ENCODE data around the gene ADAR.

The ADAR gene

DNA sequence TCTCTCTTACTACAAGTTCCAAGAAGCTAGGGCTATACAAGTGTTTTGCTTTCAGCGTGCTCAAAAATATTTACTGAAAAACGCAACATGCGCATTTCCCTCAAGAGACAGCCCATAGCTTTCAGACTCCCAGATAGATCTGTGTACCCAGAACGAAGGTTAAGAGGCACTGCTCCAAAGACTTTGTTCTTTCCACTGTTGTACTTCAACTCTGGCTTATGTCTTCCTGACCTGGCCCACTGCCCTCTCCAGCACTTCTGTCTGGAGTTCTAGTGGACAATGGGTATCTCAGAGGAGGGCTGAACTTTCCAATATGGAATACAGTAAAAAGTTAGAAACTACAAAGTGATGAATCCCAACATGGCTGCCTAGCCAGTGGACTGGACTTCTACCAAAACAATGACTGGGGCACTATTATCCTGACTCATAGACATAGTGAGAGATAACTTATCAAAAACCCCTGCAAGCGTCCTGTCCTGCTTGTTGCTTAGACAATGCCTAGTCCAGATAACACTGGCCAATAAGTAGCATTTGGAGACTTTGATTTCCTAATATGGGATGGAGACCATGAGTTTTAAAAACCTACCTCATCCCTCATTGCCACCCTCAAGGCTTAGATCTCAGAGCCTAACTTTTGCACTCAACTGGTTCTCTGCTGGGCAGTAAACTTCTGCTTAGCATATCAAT lies 8.8 kb upstream of the ADAR start:
- DNase-seq: no peak

DNA sequence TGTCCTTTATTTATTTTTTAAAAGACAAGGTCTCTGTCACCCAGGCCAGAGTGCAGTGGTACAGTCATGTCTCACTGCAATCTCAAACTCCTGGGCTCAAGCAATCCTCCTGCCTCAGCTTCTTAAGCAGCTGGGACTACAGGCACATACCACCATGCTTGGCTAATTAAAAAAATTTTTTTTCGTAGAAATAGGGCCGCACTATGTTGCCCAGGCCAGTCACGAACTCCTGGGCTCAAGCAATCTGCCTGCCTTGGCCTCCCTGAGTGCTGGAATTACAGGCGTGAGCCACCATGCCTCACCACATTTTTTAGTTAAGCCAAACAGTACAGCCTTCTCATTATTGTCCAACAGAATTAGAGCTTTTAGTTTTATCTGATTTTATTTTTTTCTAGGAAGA lies 7.4 kb upstream of the ADAR start:
- no peak for DNase-seq

DNA sequence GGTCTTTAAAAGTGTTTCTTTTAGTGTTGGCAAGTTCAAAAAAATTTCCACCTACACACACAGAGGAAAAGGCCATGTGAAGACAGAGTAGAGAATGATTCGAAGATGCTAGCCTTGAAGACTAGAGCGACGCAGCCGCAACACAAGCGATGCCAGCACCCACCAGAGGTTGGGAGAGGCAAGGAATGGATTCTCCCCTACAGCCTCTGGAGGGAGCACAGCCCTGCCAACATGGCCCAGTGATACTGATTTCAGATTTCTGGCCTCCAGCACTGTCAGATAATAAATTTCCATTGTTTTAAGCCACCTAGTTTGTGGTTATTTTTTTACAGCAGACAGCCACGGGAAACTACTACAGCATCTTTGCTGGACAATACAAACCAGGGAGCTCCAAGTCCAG lies 6.9 kb upstream of the ADAR start:
- no peak for DNase-seq

DNA sequence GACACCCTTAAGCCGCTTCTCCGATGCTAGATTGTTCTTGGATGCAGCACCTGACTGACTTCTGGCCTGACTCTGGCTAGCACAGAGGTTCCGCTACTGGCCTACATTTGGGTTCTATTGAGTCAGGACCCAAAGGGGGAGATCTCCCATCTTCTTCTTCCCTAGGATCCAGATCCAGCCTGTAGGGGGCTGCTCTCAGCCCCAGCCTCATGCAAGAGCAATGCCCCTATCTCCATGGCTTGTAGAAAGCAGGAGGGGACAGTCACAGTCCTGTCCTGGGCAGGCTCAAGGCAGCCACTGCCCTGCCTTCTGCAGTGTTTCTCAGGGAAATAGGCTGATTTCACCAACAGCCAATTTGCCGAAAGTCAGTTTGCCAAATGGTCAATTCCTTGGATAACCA lies 6.3 kb upstream of the ADAR start:
- no peak for DNase-seq

DNA sequence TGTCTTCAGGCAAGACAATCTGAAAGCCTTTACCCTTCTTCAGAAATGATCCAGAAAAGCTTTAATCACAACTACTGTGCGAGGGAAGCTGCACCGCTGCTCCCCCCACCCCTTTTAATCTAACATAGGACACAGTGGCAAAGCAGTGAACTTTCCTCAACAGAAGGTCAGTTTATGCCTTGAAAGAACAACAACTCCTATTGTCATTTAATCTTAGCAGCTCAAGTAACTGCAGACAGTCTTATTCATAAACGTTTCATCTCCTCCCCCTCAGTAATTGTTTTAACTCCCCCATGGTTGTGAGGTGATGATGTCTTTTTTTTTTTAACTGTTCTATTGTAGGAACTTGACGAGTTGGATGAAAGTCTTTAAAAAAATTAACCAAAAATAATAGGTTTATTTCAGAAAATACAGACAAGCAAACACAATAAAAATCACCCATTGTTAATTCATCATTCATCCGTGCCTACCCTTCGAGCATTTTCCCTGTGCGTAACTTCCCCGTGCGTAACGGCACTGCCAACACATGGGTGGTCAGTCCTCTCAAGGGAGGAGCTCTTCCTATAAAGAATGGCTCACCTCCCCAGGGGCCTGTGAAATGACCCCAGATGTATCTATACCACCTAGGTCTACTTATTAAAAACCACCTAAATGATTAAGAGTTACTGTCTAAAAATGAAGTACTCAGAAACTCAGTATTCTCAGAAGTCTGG lies 3.3 kb upstream of the ADAR start:
- no peak for DNase-seq

DNA sequence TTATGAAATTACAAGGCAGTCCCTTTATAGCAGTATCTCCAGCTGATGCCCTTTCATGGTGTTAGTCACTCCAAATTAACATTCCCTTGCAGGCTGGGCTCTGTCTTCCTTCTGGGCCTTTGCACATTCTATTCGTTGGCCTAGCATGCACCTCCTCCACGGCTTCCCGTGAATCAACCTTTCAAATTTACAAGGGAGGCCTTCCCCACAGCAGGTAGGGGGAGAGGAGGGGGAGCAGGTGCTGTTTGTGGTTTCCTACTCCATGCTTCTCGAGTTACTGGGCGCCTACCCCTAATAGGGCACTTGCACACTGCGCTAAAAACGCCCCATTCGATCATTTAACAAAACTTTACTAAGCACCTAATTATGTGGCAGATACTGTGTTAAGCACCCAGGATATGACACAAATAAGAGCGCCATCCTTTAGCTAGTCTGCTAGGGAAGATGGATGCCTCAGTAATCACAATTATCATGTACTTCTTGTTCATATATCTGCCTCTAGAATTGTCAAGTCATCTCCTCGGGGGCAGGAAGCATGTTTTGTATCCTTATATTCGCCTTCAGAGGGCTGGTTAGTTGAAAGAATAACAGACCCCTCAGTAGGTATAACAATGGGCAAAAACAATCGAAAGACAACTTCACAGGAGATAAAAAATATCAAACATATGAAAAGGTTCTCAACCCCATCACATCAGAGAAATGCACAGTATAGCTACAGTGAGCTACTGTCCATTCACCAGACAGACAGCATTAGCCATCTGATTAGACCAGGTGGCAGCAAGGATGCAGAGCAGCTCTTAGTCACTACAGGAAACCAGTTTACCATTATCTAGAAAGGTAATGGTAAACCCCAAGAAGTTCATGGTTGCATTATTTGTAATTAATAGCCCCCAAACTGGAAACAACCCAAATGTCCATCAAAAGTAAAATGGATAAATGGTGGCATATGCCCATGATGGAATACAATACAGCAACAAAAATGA lies 1.7 kb upstream of the ADAR start:
- DNase-seq: peak; percentile 47

DNA sequence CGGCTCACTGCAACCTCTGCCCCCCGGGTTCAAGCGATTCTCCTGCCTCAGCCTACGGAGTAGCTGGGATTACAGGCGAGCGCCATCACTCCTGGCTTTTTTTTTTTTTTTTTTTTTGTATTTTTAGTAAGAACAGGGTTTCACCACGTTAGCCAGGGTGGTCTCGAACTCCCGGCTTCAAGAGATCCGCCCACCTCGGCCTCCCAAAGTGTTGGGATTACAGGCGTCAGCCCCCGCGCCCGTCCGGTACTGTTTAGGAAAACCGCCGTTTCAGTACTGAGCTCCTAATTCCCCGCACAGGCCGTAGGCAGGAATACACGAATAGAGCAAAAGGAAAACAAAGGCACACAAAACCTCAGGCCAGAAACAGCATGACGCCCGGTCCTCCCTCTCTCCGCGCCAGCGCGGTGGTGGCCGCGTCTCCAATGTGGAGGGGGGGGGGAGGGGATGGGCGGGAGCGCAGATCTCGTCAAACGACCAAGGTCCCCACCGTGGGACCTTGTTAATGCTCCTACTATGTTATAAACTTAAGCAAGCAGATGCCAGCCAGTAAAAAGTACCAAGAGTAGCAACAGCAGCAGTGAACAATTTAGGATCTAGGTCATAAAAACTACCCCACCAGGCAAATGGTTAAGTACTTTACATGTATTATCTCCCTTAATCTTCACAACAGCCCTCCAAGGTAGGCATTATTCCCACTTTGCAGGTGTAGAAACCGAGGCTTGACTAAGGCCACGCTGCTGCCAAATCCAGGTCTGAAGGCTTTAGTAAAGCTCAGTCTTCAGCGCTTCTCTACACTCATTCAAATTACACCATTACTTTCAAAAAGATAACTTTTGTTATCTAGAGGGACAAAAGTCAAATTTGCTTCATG lies 648 bp upstream of the ADAR start:
- DNase-seq: peak; percentile 19

DNA sequence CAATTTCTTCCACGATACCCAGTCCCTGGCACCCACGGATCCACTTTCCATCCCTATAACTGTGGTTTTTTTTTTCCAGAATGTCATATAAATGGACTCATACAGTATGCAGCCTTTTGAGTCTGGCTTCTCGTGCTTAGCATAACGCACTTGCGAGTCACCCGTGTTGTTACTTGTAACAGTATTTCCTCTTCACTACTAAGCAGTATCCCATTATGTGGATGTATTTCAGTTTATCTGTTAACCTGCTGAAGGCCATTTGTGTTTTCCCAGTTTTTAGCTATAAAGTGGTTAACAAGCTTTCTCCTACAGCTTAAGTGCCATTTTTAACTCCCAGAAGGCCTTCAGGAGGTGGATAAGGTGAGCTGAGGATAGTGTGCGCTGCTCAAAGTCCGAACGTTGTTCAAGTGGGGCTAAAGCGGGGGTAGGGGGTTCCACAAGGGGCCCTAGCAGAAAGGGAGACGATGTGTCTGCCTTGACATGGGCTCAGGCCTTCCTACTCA lies 829 bp downstream of the ADAR start:
- no peak for DNase-seq

DNA sequence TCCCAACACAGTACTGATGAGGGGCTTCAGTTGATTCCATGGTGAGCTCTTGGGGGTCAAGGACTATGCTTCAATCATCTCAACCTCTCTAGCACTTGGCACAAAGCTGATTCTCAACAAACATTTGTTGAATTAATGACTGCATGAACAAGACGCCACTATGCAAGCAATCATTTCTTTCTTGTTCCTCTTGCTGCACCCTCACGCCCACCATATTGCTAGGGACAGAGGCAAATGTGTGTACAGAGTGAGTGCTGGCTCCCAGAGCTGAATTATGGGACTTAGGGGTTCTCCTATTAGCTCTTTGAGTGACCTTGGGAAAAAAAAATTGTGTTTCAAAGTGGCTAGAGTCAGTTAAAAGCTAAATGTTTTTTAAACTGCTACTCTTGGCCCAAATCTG lies 2.5 kb downstream of the ADAR start:
- DNase-seq: no peak

DNA sequence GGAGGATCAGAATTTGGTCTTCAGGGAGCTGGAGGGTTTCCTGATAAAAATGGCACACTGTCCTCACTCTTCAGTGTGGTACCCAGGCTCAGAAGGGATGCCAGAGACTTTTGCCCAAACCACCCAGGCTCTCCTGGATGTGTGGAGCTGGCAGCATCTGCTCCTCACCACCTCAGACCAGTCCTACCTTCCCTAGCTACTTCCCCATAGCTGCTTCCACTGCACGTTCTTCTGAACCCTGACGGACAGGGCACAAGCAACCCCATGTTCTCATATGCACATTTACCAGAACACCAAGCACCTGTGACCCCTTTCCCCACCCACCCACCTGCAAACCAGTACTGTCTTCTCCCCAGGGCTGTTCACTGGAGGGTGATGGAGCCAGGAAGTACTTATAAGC lies 4.7 kb downstream of the ADAR start:
- no peak for DNase-seq

DNA sequence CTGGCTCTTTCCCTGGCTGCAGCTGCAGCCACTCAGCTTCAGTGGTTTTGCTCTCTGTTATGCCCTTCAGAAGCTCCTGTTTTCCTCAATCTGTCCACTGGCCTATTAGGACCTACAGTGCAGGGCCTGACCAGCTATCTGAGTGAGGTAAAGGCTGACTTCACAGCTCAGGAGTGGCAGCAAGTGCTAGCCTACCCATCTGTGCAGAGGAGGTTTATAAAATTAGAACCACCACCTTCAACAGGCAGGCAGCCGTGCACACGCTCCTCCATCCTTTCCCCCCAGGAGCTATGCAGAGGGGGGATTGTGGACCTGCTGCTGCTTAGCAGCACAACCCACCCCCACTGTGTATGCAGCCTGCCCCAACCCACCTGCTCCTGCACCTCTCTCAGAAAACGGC lies 8.3 kb downstream of the ADAR start:
- DNase-seq: no peak

DNA sequence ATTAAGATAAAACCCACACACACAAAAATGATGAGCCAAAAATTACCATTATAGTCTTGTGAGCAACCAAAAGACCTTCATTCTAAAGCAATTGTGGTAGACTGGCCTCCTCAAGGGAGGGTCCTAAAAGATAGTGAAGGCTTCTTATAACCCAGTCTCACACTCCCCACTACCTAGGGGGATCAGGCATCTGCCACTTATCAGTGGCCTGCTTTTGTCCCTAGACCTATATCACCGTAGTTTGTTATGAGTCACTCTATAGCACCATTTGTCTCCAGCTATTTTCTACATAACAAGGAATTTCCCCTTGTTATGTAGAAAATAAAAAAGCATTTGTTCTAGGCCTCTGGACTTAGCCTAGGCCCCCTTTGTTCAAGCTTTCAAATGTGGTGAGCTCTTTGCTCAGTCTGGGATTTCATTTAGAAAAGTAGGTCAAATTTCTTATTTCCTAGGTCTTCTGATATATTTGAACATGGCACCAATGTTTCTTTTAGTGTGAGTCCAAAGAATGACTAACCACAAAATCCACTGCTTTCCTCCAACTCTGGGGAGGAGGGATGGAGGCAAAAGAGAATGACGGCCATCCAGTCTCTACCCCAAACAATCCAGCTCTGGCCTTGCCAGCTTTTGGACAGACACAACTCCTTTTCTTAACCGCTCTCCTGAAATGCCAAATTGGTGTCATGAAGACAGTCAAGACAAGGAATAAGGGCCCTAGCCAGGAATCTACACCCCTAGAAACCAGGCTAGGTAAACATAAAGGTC lies 8.9 kb downstream of the ADAR start:
- no peak for DNase-seq

DNA sequence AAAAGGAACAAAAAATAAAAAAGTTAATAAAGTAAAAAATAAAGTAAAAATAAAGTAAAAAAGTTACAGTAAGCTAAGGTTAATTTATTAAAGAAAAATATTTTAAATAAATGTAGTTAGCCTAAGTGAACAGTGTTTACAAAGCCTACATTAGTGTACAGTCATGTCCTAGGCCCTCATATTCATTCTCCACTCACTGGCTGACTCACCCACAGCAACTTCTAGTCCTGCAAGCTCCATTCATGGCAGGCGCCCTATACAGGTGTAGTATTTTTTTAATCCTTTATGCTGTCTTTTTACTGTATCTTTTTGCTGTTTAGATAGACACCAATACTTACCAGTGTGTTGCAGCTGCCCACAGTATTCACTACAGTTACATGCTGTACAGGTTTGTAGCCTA lies 12.4 kb downstream of the ADAR start:
- no peak for DNase-seq

DNA sequence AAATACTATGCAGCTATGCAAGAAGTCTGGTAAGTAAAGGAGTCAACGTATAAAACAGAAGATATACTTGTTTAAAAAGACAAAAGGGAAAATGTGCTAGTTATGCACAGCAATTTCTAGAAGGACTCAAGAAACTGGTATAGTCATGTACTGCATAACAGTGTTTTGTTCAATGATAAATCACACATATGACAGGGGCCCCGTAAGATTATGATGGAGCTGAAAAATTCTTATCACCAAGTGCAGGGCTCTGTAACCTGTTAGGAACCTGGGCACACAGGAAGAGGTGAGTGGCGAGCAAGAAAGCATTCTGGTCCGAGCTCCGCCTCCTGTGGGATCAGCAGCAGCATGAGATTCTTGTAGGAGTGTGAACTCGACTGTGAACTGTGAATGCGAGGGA lies 13.2 kb downstream of the ADAR start:
- DNase-seq: no peak

DNA sequence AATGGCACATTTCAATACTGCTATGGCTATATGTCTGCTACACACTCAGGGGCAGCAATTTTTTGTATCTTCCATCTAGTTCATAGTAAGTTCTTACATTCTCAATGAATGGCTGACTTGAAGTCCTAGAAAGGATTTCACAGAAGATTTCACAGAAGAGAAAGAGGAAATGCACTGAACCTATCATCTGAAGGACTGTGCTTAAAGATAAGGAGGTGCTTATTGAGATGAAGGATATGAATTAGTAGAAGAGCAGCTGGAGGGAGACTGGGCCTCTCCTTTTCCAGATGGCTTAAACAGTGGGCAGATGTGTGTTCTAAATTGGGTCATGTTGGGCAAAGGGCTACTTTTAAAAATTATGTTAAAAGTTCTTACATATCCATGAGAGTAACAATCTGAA lies 14.6 kb downstream of the ADAR start:
- DNase-seq: no peak

DNA sequence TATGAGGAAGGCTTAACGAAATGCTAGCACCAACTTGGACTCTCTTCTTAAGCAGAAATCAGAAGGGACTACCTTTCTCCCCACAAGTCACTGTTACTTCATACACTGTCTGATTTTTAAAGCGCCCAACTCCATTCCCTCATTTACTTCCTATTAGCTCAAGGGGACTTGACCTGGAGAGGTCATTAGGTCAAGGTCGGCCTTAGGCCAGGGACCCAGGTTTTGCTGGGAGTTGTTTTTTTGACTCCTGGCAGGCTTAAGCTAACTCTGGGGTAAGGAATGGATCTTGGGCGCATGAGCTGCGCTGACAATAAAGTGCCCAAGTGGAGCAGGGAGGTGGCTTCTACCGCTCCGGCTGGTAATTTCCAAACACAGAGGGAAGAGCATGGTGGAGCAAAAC lies 16.8 kb downstream of the ADAR start:
- DNase-seq: no peak

DNA sequence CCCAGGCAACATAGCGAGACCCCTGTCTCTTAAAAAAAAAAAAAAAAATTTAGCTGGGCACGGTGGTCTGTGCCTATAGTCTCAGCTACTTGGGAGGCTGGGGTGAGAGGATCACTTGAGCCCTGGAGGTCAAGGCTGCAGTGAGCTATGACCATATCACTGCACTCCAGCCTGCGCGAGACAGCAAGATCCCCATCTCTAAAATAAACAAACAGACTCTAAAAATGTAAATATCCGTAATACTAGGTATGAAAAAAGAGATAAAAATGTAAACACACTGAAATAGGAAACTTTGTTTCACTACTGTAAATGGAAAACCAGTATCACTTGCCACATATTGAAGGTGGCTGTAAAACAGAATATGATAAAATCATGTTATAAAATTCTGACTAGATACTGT lies 17.2 kb downstream of the ADAR start:
- no peak for DNase-seq

DNA sequence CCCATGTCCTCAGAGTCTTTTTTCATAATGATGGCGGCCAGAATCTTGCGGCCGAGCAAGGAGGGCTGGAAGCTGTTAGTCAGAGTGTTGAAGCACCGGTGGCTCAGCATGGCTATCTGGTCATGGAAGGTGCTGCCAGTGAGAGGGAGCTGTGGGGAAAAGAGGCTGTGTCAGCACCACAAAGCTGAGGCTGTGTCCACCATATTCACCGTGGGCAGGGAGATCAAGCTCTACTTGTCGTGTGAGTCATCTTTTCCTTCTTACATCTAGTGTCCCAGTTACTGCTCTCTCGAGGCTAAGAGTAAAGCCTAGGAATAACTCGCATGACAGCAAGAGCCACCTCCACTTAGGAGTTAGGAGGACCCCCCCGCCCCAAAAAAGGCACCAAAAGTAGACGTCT lies 18.2 kb downstream of the ADAR start:
- no peak for DNase-seq

DNA sequence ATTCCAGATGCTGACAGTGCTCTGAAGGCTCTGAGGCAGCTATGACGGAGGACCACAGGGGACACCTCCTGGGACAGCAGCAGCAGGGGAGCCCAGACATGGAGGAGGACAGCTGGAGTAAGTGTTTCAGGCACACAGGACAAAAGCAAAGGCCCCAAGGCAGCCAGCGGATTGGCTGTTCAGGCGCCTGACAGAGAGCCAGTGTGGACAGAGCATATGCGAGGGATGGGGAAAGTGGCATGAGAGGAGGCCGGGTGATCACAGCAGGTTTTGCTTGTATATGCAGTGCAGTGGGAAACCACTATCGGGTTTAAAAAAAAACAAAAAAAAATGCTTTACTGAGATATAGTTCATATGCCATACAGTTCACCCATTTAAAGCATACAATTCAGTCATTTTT lies 21.3 kb downstream of the ADAR start:
- DNase-seq: no peak

DNA sequence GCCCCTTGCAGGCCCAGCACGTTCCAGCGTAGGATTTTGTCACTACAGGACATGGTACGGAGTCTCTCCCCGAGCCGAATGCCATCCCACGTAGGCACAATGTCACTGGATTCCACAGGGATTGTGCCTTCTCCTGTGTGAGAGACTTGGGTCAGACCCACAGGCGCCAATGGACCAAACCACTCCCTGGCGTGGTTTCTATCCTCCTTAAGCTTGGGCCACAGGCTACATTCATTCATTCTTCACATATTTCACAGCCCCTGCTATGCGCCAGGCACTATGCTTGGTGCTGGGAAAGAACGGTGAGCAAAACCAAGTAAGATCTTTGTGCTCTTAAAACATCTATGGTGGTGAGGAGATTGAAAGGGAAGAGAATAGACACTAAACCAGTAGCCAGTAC lies 21.8 kb downstream of the ADAR start:
- no peak for DNase-seq

DNA sequence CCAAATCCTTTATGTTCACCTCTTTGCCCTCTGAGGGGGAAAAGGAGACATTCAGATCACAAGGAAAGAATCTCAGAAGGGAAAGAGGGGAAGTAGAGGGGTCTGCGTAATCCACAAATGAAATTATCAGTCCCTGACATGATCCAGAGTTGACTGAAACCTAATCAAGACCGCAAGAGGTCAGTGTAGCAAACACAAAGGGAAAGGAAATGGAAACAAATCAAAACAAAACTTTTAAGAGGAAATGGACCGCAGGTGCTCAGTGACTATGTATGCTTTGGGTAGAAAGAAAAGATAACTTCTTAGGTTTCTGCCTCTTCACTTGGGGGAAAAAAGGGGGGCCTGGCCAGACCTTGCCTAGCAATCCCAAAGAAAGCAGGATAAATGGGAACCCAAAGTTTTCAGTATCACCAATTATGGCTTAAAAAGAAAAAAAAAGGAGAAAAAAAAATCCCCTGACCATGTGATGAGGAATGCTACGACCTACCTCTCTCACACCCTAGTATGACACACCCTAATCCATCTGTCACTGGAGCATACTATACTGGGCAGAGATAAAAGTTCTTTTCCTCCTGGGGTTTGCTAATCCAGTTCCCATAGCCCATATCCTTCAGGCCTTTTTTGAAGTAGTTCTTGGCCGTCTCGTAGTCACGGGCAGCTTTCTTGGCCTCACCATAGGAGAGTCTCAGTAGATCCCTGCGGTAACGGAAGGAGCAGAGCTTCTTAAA lies 23.6 kb downstream of the ADAR start:
- no peak for DNase-seq
